Mucosa of rectum (tissue), 2 donors: ENCODE data around the gene CDH15.

Experiments
- H3K27ac ChIP-seq, 2 donors: one replicate each; pipeline ENCODE4 v1.7.0; 2013; ENCODE audit warnings: inconsistent platforms in 2 of 2, low read depth in 2 of 2, low read length in 2 of 2
- H3K27me3 ChIP-seq, 2 donors: one replicate each; pipeline ENCODE4 v1.7.0; 2013; ENCODE audit warnings: low read length in 2 of 2; ENCODE audit not compliant: control insufficient read depth in 2 of 2, insufficient read depth in 2 of 2
- H3K36me3 ChIP-seq, 2 donors: one replicate each; pipeline ENCODE4 v1.7.0; 2013; ENCODE audit warnings: low read length in 2 of 2; ENCODE audit not compliant: control insufficient read depth in 2 of 2, insufficient read depth in 2 of 2
- H3K4me1 ChIP-seq, 2 donors: one replicate each; pipeline ENCODE4 v1.7.0; 2013; ENCODE audit warnings: low read length in 2 of 2, mild to moderate bottlenecking in 1 of 2; ENCODE audit not compliant: control insufficient read depth in 2 of 2, insufficient read depth in 2 of 2
- H3K4me3 ChIP-seq, 2 donors: one replicate each; pipeline ENCODE4 v1.7.0; 2013; ENCODE audit warnings: low read length in 2 of 2
- H3K9ac ChIP-seq, 2 donors: one replicate each; pipeline ENCODE4 v1.7.0; 2013; ENCODE audit warnings: low read length in 2 of 2, low read depth in 1 of 2, mild to moderate bottlenecking in 1 of 2
- H3K9me3 ChIP-seq, 2 donors: one replicate each; pipeline ENCODE4 v1.7.0; 2013; ENCODE audit warnings: low read length in 2 of 2; ENCODE audit not compliant: control insufficient read depth in 2 of 2
- donor health status: healthy.
- donor health status: Normal muscosa, but diverticular disease.

CDH15 gene

DNA sequence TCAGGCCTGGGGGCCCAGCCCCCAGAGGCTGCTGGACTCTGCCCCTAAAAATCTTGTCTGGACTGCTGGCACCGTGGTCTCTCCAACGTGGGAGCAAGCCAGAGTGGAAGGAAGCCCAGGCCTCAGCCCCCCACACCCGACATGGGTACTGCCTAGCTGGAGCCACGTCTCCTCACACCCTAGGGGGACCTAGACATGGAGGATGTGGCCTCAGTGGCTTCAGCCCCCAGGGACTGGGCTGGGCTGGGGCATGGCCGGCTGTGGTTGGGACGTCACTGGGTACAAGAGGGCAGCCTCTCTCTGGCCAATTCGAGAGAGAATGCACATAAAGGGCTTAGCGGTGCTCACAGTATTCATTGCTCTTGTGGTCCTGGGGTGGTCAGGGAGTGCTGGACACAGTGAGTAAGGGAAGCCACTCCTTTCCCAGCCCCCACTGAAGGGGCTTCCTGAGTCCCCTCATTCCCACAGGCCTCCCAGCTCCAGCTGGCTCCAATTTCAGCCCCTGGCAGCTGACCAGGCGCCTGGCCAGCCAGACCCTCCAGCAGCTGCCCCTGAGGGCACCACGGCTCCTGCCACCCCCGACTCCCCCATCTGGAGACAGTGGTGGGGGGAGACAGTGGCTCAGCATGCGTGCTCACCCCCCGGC is 1.1 kb downstream of the CDH15 start:
- Histone ChIP-seq H3K9ac (no peak overlapping the region), H3K36me3 (no peaks in the 10 kb centered on the region), H3K27me3 (peaks cover 18 to 23% of the 10 kb centered on the region in 2 donors), H3K4me3 (no peak overlapping the region), H3K9me3 (no peaks in the 10 kb centered on the region), H3K4me1 (peaks cover 8 to 11% of the 10 kb centered on the region in 2 donors), H3K27ac (no peak overlapping the region)

- no peak overlapping the region for H3K4me3 ChIP-seq
- peaks cover 8 to 11% of the 10 kb centered on the region in 2 donors for H3K4me1 ChIP-seq
- H3K36me3 ChIP-seq, result no peaks in the 10 kb centered on the region
- no peak overlapping the region for H3K9ac ChIP-seq
- peaks cover 18 to 19% of the 10 kb centered on the region in 2 donors for H3K27me3 ChIP-seq
- H3K27ac ChIP-seq, result no peak overlapping the region
- no peaks in the 10 kb centered on the region for H3K9me3 ChIP-seq
These were observed 1.8 kb downstream of the CDH15 start for GRCh38 chr16:89173174-89173921.

- peaks cover 8 to 11% of the 10 kb centered on the region in 2 donors for H3K4me1 ChIP-seq
These were observed 2.7 kb downstream of the CDH15 start for GRCh38 chr16:89174055-89174827.

DNA sequence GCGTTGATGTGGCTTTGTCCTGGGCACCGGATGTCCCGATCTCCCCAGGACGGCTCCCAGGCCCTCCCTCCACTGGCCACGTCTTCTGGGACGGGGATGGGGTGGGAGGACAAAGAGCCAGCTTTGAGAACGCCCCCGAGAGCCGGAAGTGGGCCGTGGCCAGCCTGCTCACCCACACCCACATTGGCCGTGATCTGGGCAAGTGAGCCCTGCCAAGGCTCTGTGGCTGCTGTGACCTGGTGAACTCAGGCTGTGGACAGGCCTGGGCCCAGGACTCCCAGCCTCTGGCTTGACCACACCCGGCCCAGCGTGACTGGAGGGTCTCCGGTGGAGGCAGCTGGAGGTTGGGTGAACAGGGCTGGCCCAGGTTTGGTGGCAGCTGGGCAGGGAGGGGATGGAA is 3.3 kb downstream of the CDH15 start:
- no peaks in the 10 kb centered on the region for H3K36me3 ChIP-seq
- peaks cover 9 to 11% of the 10 kb centered on the region in 2 donors for H3K27me3 ChIP-seq
- H3K27ac ChIP-seq, result no peak overlapping the region
- no peak overlapping the region for H3K9ac ChIP-seq
- H3K9me3 ChIP-seq, result no peaks in the 10 kb centered on the region
- no peak overlapping the region for H3K4me3 ChIP-seq
- peaks cover 8 to 11% of the 10 kb centered on the region in 2 donors for H3K4me1 ChIP-seq

More at GRCh38 chr16:89174055-89174827, 2.7 kb downstream of the CDH15 start:
- Histone ChIP-seq H3K4me3 (no peak overlapping the region), H3K27ac (no peak overlapping the region), H3K9me3 (no peaks in the 10 kb centered on the region), H3K36me3 (no peaks in the 10 kb centered on the region), H3K27me3 (peaks cover 11 to 14% of the 10 kb centered on the region in 2 donors), H3K9ac (no peak overlapping the region)

- Histone ChIP-seq H3K9me3 (no peaks in the 10 kb centered on the region), H3K4me1 (peaks cover 6% of the 10 kb centered on the region in 2 donors), H3K36me3 (no peaks in the 10 kb centered on the region), H3K4me3 (no peak overlapping the region), H3K27ac (no peak overlapping the region), H3K27me3 (peaks cover 6 to 9% of the 10 kb centered on the region in 2 donors), H3K9ac (no peak overlapping the region)
These were observed 4.0 kb downstream of the CDH15 start for GRCh38 chr16:89175280-89176146.

- peaks cover 6 to 9% of the 10 kb centered on the region in 2 donors for H3K27me3 ChIP-seq
- no peaks in the 10 kb centered on the region for H3K4me1 ChIP-seq
- H3K4me3 ChIP-seq, result no peak overlapping the region
- H3K36me3 ChIP-seq, result no peaks in the 10 kb centered on the region
- no peak overlapping the region for H3K27ac ChIP-seq
- no peaks in the 10 kb centered on the region for H3K9me3 ChIP-seq
- no peak overlapping the region for H3K9ac ChIP-seq
These were observed 4.7 kb downstream of the CDH15 start for GRCh38 chr16:89176147-89176690.

- peaks cover 6 to 9% of the 10 kb centered on the region in 2 donors for H3K27me3 ChIP-seq
- no peak overlapping the region for H3K4me3 ChIP-seq
- H3K9me3 ChIP-seq, result no peaks in the 10 kb centered on the region
- no peaks in the 10 kb centered on the region for H3K4me1 ChIP-seq
- H3K27ac ChIP-seq, result no peak overlapping the region
- no peak overlapping the region for H3K9ac ChIP-seq
- no peaks in the 10 kb centered on the region for H3K36me3 ChIP-seq
These were observed 5.2 kb downstream of the CDH15 start for GRCh38 chr16:89176717-89177116.

DNA sequence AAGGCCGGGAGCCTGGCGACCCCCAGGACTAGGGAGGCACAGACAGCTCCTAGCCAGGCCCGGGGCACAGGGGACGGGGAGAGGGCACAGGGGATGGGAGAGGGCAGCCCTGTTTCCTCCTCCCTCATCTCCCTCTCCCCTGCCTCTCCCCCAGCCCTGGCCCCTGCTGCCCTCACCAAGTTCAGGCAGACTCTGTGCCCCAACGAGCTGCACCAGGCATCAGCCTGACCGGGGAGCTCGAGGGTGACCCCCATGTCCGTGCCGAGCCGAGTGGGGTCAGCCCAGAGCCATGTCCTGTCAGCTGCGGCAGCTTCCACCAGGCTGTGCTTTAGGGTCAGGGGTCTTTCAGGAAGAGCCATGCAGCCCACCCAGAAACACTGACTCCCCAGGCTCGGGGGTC is 6.0 kb downstream of the CDH15 start:
- H3K27me3 ChIP-seq, result peaks cover 3 to 9% of the 10 kb centered on the region in 2 donors
- no peaks in the 10 kb centered on the region for H3K9me3 ChIP-seq
- no peak overlapping the region for H3K4me3 ChIP-seq
- H3K36me3 ChIP-seq, result no peaks in the 10 kb centered on the region
- H3K9ac ChIP-seq, result no peak overlapping the region
- no peaks in the 10 kb centered on the region for H3K4me1 ChIP-seq
- no peak overlapping the region for H3K27ac ChIP-seq

- peaks cover 3 to 4% of the 10 kb centered on the region in 2 donors for H3K27me3 ChIP-seq
- H3K27ac ChIP-seq, result no peak overlapping the region
- no peak overlapping the region for H3K4me3 ChIP-seq
- no peaks in the 10 kb centered on the region for H3K4me1 ChIP-seq
- no peaks in the 10 kb centered on the region for H3K9me3 ChIP-seq
- H3K36me3 ChIP-seq, result no peaks in the 10 kb centered on the region
- H3K9ac ChIP-seq, result no peak overlapping the region
These were observed 7.1 kb downstream of the CDH15 start for GRCh38 chr16:89178453-89179147.
